AG10803 (cell line): ENCODE data around the gene DCUN1D3.

Source experiments
- DNase-seq: peaks from one replicate; pipeline ENCODE4 v3.0.0; 2010; ENCODE audit warnings: low read depth
- H3K4me3 ChIP-seq: 2 replicates; pipeline ENCODE4 v1.5.1; 2011; ENCODE audit warnings: mild to moderate bottlenecking, low read length, control low read depth
- CTCF ChIP-seq: conservative IDR thresholded peaks from 2 replicates; pipeline ENCODE4 v1.5.1; 2011; ENCODE audit warnings: mild to moderate bottlenecking, low read length, control low read depth, inconsistent platforms

DCUN1D3 gene

GRCh38 chr16:20878682-20879147 is 21.4 kb downstream of the DCUN1D3 start:
- no peak overlapping the region for H3K4me3 ChIP-seq
- DNase-seq, result no peak
- no peak for TF ChIP-seq CTCF

GRCh38 chr16:20875355-20875650 is 24.9 kb downstream of the DCUN1D3 start:
- TF ChIP-seq CTCF, result no peak
- H3K4me3 ChIP-seq, result no peak overlapping the region
- DNase-seq, result no peak

GRCh38 chr16:20874088-20874581 is 26.0 kb downstream of the DCUN1D3 start:
- TF ChIP-seq CTCF, result no peak
- no peak overlapping the region for H3K4me3 ChIP-seq
- peak; percentile 21 for DNase-seq

- TF ChIP-seq CTCF, result no peak
- no peak overlapping the region for H3K4me3 ChIP-seq
- no peak for DNase-seq
These were observed 26.8 kb downstream of the DCUN1D3 start for GRCh38 chr16:20873331-20873730.

GRCh38 chr16:20871941-20872815 is 28.0 kb downstream of the DCUN1D3 start:
- no peak for TF ChIP-seq CTCF
- H3K4me3 ChIP-seq, result no peak overlapping the region
- no peak for DNase-seq

- TF ChIP-seq CTCF, result no peak
- H3K4me3 ChIP-seq, result no peak overlapping the region
- DNase-seq, result peak; percentile 35
These were observed 28.9 kb downstream of the DCUN1D3 start for GRCh38 chr16:20871258-20871657.
